ENCODE results near the gene ARAP2.

DNA sequence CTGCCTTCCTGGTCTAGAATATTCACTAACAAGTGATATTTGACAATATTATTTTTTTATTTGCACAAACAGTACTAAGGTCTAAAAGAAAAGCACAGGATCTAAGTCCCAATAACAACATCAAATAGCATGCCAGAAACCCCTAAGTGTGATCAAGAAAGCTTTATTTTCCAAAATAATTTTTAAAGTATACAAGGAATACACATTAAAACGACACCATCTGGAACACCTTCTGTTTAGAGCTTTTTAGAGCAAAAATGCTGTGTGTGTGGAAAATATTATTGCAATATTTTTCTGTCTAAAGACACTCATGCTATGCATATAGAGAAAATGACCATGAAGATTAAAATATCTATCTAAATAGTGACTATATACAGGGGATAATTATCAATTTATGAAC, 103.1 kb downstream of the ARAP2 start:
- no peak for TF ChIP-seq CTCF (IDR thresholded peaks at IDR 0.05)
- TF ChIP-seq POLR2A (IDR thresholded peaks at IDR 0.05): no peak
